ENCODE results near the gene ELMO3.

Gene ELMO3

DNA sequence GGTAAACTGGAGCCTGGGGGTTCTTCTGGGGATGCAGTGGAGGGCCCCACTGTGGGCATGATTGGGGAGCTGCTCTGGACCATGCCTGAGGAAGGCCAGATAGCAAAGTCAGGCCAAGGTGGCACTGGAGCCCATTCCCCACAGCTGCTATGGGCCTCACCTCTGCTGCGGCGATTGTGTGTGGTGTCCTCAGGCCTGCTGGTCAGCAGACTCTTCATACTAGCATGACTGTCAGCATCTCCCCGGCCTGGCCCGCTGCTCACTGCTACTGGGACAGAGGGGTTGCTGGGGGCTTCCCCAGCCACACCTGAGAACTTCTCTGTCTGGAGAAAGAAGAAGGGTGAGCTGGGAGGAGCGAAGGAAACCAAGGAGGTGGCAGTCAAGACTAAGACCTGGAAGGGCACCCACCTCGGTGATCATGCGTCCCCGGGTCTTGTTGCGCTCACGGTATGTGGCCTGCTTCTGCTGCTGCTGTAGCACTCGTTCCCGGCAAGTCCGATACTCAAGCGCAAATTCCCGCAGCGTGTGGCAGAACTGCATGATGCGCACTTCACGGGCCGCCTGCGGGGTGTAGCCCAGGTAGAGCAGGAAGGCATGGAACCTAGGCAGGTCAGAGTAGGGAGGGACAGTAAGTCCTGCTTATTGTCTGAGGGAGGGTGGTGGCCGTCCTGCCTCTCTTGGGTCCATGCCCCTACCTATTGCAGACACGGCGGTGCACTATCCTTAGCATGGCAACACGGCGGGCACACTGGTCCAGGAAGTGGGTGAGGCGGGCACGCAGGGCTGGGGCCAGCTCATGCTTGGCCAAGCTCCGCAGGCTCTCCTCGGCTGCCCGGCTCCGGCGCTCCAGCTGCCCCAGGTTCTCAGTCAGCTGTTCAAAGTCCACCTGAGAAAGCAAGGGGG, 31.2 kb downstream of the ELMO3 start:
- peaks cover 16% of the 10 kb centered on the region for H3K79me2 ChIP-seq (ENCODE audit: insufficient read depth, low read depth)
- H4K20me1 ChIP-seq (ENCODE audit: insufficient read depth), result no peaks in the 10 kb centered on the region
- H3K27me3 ChIP-seq (ENCODE audit: insufficient read depth, low read depth), result no peaks in the 10 kb centered on the region
- no peak overlapping the region for H3K27ac ChIP-seq
- TF ChIP-seq CTCF (conservative IDR thresholded peaks at IDR 0.05; ENCODE audit: low read depth, low read length), result no peak
- H3K4me1 ChIP-seq (ENCODE audit: low read depth, poor library complexity, severe bottlenecking), result peaks cover 16% of the 10 kb centered on the region
- no peak overlapping the region for H3K4me2 ChIP-seq
- H3K9ac ChIP-seq, result no peak overlapping the region
- no peak overlapping the region for H3K4me3 ChIP-seq (IDR thresholded peaks at IDR 0.05; ENCODE audit: insufficient read depth, low read depth, low read length)
- no peaks in the 10 kb centered on the region for H3K36me3 ChIP-seq (ENCODE audit: insufficient read depth)
- no peak overlapping the region for H2AFZ ChIP-seq (ENCODE audit: low read depth)

GRCh38 chr16:67230809-67231660, 32.1 kb downstream of the ELMO3 start:
- no peaks in the 10 kb centered on the region for H4K20me1 ChIP-seq (ENCODE audit: insufficient read depth)
- peaks cover 17% of the 10 kb centered on the region for H3K4me1 ChIP-seq (ENCODE audit: low read depth, poor library complexity, severe bottlenecking)
- H3K4me2 ChIP-seq, result no peak overlapping the region
- H3K27ac ChIP-seq, result no peak overlapping the region
- H3K27me3 ChIP-seq (ENCODE audit: insufficient read depth, low read depth), result no peaks in the 10 kb centered on the region
- H3K79me2 ChIP-seq (ENCODE audit: insufficient read depth, low read depth), result peaks cover 21% of the 10 kb centered on the region
- no peak overlapping the region for H3K4me3 ChIP-seq (IDR thresholded peaks at IDR 0.05; ENCODE audit: insufficient read depth, low read depth, low read length)
- H2AFZ ChIP-seq (ENCODE audit: low read depth), result no peak overlapping the region
- H3K9ac ChIP-seq, result no peak overlapping the region
- TF ChIP-seq CTCF (conservative IDR thresholded peaks at IDR 0.05; ENCODE audit: low read depth, low read length), result no peak
- no peaks in the 10 kb centered on the region for H3K36me3 ChIP-seq (ENCODE audit: insufficient read depth)

DNA sequence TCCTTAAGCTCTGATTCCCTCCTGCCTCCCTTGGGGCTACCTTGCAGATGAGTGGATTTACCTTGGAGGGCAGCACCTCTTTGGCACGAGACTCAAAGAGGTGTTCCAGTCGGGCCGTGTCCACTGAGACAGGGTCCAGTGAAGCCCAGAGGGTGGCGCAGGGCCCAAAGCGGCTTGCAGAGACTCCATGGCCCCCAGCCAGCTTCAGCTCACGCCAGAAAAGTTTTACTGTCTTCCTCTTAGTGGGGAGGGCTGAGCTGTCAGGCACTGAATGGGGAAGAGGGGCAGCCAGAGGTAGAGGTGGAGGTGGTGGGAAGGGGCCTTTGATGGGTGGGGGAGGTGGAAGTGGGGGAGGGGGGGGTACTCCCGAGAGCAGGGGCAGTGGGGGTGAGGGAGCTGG, 34.7 kb downstream of the ELMO3 start:
- Histone ChIP-seq H3K4me1 (ENCODE audit: low read depth, poor library complexity, severe bottlenecking) (peaks cover 7% of the 10 kb centered on the region), H3K9ac (no peak overlapping the region), H3K36me3 (ENCODE audit: insufficient read depth) (no peaks in the 10 kb centered on the region), H2AFZ (ENCODE audit: low read depth) (no peak overlapping the region), H3K27ac (no peak overlapping the region), H3K4me2 (no peak overlapping the region), H3K4me3 (IDR thresholded peaks at IDR 0.05; ENCODE audit: insufficient read depth, low read depth, low read length) (no peak overlapping the region), H3K27me3 (ENCODE audit: insufficient read depth, low read depth) (no peaks in the 10 kb centered on the region), H3K79me2 (ENCODE audit: insufficient read depth, low read depth) (peaks cover 5% of the 10 kb centered on the region; the same call in 1 of the 2 replicates), H4K20me1 (ENCODE audit: insufficient read depth) (no peaks in the 10 kb centered on the region)
- TF ChIP-seq CTCF (conservative IDR thresholded peaks at IDR 0.05; ENCODE audit: low read depth, low read length), result no peak

DNA sequence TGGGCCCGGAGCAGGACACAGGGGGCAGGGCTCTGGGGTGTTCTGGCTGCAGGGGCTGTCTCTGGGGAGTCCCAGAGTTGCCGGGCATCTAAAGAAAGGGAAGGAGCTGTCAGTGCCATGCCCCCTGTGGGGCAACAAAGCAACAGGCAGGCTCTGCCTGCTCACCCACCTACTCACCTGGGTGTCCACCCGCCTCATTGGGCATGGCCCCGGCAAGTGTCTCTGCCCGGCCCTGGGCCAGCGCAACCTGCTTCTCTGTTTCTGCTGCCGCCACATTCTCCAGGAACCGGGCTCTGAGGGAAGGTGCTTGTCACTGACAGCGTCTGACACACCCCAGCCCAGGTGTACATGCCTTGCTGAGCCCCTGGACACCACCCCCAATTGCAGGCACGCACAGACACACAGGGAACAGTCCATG, 35.3 kb downstream of the ELMO3 start:
- Histone ChIP-seq H4K20me1 (ENCODE audit: insufficient read depth) (no peaks in the 10 kb centered on the region), H3K4me3 (IDR thresholded peaks at IDR 0.05; ENCODE audit: insufficient read depth, low read depth, low read length) (no peak overlapping the region), H3K36me3 (ENCODE audit: insufficient read depth) (no peaks in the 10 kb centered on the region), H3K27me3 (ENCODE audit: insufficient read depth, low read depth) (no peaks in the 10 kb centered on the region), H3K4me2 (no peak overlapping the region), H3K9ac (no peak overlapping the region), H3K4me1 (ENCODE audit: low read depth, poor library complexity, severe bottlenecking) (peaks cover 7% of the 10 kb centered on the region), H3K27ac (no peak overlapping the region), H2AFZ (ENCODE audit: low read depth) (no peak overlapping the region), H3K79me2 (ENCODE audit: insufficient read depth, low read depth) (peaks cover 5% of the 10 kb centered on the region; the same call in 1 of the 2 replicates)
- no peak for TF ChIP-seq CTCF (conservative IDR thresholded peaks at IDR 0.05; ENCODE audit: low read depth, low read length)
